ENCODE results near the gene ATF1. TPM values are rescaled to one million over a fixed set of nuclear protein-coding genes. Genes with fewer than 3 reads are reported as not detected.
A peak's percentile ranks its signal among the peaks of the same experiment; 100 is the strongest.

The ATF1 gene
- total RNA-seq: 10 to 100 TPM; 16.8 to 24.9 (median 18.0) TPM

DNA sequence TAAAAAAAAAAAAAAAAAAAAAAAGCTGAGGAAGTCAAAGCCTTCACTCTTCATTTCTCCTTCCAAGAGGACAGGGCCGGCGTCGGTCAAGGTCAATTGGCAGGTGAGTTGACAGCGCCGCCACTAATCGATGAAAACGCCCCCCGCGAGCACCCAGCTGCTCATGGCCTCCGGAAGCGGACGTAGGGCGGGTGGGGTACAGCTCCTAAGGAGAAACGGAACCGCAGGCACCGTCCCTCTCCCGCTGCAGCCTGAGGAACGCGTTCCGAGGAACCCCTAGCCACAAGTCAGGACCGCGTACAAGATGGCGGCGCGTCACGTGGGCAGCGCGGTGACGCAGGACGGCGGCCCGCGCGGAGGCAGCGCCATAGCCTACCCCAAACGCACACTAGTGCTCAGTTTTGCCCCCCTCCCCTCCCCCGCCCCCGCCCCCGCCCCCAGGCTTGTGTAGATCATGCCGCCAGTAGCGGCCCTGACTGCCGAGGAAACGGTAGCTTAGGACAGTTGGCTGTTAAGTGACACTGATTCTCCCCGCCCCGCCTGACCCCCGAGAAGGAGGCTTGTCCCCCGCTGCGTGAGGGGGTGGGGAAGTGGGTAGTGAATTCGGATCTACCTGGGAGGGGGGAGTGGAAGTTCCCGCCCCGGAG is at the start of gene ATF1:
Gene ATF1, plus strand, starts transcription at position 463 of the 647 bp plus-strand sequence. CDS start 16,045 bp downstream, outside the sequence.
- no peaks in the 10 kb centered on the region for H3K27me3 ChIP-seq
- no peaks in the 10 kb centered on the region for H3K9me3 ChIP-seq
- TF ChIP-seq EP300 (IDR thresholded peaks at IDR 0.05): peak; percentile 47 to 95
- TF ChIP-seq, protein P1, sequence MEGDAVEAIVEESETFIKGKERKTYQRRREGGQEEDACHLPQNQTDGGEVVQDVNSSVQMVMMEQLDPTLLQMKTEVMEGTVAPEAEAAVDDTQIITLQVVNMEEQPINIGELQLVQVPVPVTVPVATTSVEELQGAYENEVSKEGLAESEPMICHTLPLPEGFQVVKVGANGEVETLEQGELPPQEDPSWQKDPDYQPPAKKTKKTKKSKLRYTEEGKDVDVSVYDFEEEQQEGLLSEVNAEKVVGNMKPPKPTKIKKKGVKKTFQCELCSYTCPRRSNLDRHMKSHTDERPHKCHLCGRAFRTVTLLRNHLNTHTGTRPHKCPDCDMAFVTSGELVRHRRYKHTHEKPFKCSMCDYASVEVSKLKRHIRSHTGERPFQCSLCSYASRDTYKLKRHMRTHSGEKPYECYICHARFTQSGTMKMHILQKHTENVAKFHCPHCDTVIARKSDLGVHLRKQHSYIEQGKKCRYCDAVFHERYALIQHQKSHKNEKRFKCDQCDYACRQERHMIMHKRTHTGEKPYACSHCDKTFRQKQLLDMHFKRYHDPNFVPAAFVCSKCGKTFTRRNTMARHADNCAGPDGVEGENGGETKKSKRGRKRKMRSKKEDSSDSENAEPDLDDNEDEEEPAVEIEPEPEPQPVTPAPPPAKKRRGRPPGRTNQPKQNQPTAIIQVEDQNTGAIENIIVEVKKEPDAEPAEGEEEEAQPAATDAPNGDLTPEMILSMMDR (IDR thresholded peaks at IDR 0.05): peak in 1 of 5 experiments; percentile 31
- TF ChIP-seq POLR2A (IDR thresholded peaks at IDR 0.05): peak; percentile 34 to 69
- H3K4me3 ChIP-seq: peak within 1 kb of the TSS; percentile 52 to 99 (median 90)
- peaks cover 0 to 37% (median 17%) of the 10 kb centered on the region in 4 donors for H3K4me1 ChIP-seq
- H3K36me3 ChIP-seq: no peaks in the 10 kb centered on the region
- 0 to 1% methylated on average over 21 to 43 of the region's 51 CpGs for WGBS, 2 donors
- peak; percentile 82 to 85 for DNase-seq (ENCODE audit: low spot score in 2 of 2)
- H3K27ac ChIP-seq: peak within 1 kb of the TSS; percentile 91 to 99 (median 98)

DNA sequence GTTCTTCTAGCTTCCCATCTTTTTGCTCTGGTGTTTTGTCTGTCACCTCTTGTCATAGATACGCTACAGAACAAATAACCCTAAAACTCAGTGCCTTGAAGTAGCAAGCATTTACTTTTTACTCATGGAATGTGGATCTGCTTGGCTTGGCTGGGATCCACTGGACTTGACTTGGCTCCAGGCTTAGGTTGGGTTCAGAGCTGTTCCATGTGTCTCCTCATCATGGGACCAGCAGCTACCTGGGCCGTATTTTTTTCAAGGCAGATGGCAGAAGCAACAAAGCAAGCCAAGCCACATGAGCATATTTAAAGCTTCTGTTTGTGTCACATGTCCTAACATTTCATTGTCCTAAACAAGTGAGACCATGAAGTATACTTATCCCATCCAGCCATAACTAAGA is 48.7 kb upstream of the ATF1 start:
- WGBS, 2 donors: 79 to 83% methylated on average over 2 of the region's 2 CpGs
- H3K36me3 ChIP-seq: peaks cover 0 to 95% (median 13%) of the 10 kb centered on the region in 3 donors
- peak in 1 of 2 donors; percentile 24 for DNase-seq (ENCODE audit: low spot score in 2 of 2)
- H3K27ac ChIP-seq: peak overlapping the region in 1 of 4 donors; percentile 3
- no peak overlapping the region for H3K4me3 ChIP-seq
- TF ChIP-seq, protein P1 (IDR thresholded peaks at IDR 0.05): no peak
- TF ChIP-seq EP300 (IDR thresholded peaks at IDR 0.05) (no peak), POLR2A (IDR thresholded peaks at IDR 0.05) (no peak)
- H3K9me3 ChIP-seq: no peaks in the 10 kb centered on the region
- peaks cover 0 to 3% (median 0%) of the 10 kb centered on the region in 4 donors for H3K4me1 ChIP-seq
- H3K27me3 ChIP-seq: no peaks in the 10 kb centered on the region

DNA sequence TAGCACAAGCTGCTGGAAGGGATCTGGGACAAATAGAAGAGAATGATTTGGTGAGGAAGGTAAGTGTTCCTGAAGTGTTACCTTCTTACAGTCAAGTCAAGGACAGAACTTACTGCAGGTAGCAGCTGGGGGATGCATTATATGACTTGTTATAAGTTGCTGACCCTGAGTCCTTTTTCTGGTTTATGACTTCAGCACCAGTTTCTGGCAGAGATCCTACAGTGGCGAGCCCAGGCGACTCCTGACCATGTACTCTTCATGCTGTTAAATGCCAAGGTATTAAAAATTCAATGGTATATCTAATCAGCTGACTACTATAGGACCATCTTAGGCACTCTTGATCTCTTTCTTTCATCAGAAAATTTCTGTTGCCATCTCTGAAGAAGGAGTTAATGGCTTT is 45.1 kb upstream of the ATF1 start:
- TF ChIP-seq, protein P1 (IDR thresholded peaks at IDR 0.05): no peak
- TF ChIP-seq EP300 (IDR thresholded peaks at IDR 0.05): no peak
- TF ChIP-seq POLR2A (IDR thresholded peaks at IDR 0.05): no peak
- no peak overlapping the region for H3K27ac ChIP-seq
- H3K4me1 ChIP-seq: peaks cover 2 to 13% (median 4%) of the 10 kb centered on the region in 4 donors
- H3K36me3 ChIP-seq: peaks cover 0 to 93% (median 17%) of the 10 kb centered on the region in 3 donors
- 94 to 100% methylated on average over 2 of the region's 2 CpGs for WGBS, 2 donors
- no peaks in the 10 kb centered on the region for H3K9me3 ChIP-seq
- no peaks in the 10 kb centered on the region for H3K27me3 ChIP-seq
- no peak for DNase-seq (ENCODE audit: low spot score in 2 of 2)
- H3K4me3 ChIP-seq: no peak overlapping the region

DNA sequence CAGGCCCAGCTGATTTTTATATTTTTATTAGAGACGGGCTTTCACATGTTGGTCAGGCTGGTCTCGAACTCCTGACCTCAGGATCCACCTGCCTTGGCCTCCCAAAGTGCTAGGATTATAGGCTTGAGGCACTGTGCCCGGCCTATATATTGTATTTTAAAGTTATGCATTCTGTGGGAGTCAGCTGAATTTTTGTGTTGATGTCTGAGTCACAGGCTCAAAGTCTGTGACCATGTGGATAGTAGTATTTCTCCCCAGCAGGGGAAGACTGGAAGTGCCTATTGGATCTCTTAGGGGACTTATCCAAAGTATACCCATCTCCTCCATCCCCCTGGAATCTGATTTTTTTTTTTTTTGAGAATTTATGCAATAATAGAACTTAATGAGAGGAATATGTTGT is 43.8 kb upstream of the ATF1 start:
- Histone ChIP-seq H3K4me1 (peaks cover 2 to 26% (median 12%) of the 10 kb centered on the region in 4 donors), H3K27me3 (no peaks in the 10 kb centered on the region), H3K4me3 (no peak overlapping the region), H3K27ac (no peak overlapping the region), H3K36me3 (peaks cover 0 to 91% (median 23%) of the 10 kb centered on the region in 3 donors), H3K9me3 (no peaks in the 10 kb centered on the region)
- 88% methylated on average over 3 of the region's 3 CpGs for WGBS, 2 donors
- no peak for DNase-seq (ENCODE audit: low spot score in 2 of 2)
- TF ChIP-seq, protein P1 (IDR thresholded peaks at IDR 0.05): no peak
- TF ChIP-seq EP300 (IDR thresholded peaks at IDR 0.05) (no peak), POLR2A (IDR thresholded peaks at IDR 0.05) (no peak)

DNA sequence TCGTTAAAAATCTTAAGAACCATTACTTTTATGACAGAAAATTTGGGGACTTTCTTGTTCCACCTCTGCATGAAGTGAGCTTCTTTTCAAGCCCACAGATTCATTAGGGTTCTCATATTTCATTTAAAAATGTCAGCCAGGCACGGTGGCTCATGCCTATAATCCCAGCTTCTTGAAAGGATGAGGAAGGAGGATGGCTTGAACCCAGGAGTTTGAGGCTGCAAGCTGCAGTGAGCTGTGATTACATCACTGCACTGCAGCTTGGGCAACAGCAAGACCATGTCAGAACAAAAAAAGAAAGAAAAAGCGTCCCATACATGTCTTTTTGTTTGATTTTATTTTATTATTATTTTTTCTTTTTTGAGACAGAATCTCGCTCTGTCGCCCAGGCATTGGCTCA is 43.4 kb upstream of the ATF1 start:
- DNase-seq (ENCODE audit: low spot score in 2 of 2): no peak
- no peak overlapping the region for H3K4me3 ChIP-seq
- no peaks in the 10 kb centered on the region for H3K27me3 ChIP-seq
- H3K27ac ChIP-seq: no peak overlapping the region
- no peaks in the 10 kb centered on the region for H3K9me3 ChIP-seq
- 80 to 87% methylated on average over 5 of the region's 5 CpGs for WGBS, 2 donors
- peaks cover 2 to 30% (median 12%) of the 10 kb centered on the region in 4 donors for H3K4me1 ChIP-seq
- peaks cover 0 to 88% (median 23%) of the 10 kb centered on the region in 3 donors for H3K36me3 ChIP-seq
- no peak for TF ChIP-seq EP300 (IDR thresholded peaks at IDR 0.05)
- no peak for TF ChIP-seq POLR2A (IDR thresholded peaks at IDR 0.05)
- TF ChIP-seq, protein P1 (IDR thresholded peaks at IDR 0.05): no peak
